Psoas muscle (tissue), 8 donors: ENCODE results near the gene CYP4A11. TPM values are rescaled to one million over a fixed set of nuclear protein-coding genes. Genes with fewer than 3 reads are reported as not detected.
"Not testable (repeated sequence)": the region's sequence is repeated elsewhere in the genome, so short reads cannot be mapped to it uniquely, and the experiment has no call there.

ENCODE experiments used
- ATAC-seq, 4 donors: fragments of 200-7000 bp; cut with Tn5 transposase; one replicate each; pipeline ENCODE4 v1.9.1; 2020; ENCODE audit warnings: moderate library complexity in 3 of 4, mild to moderate bottlenecking in 2 of 4
- DNase-seq, 2 donors: peaks; one replicate each; pipeline ENCODE4 v3.0.0-alpha.2; 2020
- H3K27ac ChIP-seq: fragments of 200-600 bp; one replicate; pipeline ENCODE4 v1.8.0; 2022
- H3K27me3 ChIP-seq, 3 donors: fragments of 200-600 bp in 1 of 3; one replicate each; pipeline versions ENCODE4 v1.6.1 to v1.8.0; 2013 to 2022; ENCODE audit warnings: low read length in 2 of 3, mild to moderate bottlenecking in 2 of 3, moderate library complexity in 1 of 3; ENCODE audit not compliant: insufficient read depth in 3 of 3
- H3K36me3 ChIP-seq, 2 donors: fragments of 200-600 bp in 1 of 2; one replicate each; pipeline versions ENCODE4 v1.6.1 to v1.8.0; 2013 to 2022; ENCODE audit warnings: low read depth in 1 of 2, mild to moderate bottlenecking in 1 of 2, moderate library complexity in 1 of 2; ENCODE audit not compliant: insufficient read depth in 1 of 2
- H3K4me1 ChIP-seq: fragments of 200-600 bp; one replicate; pipeline ENCODE4 v1.8.0; 2022
- H3K4me3 ChIP-seq: fragments of 200-600 bp; one replicate; pipeline ENCODE4 v1.8.0; 2022; ENCODE audit warnings: mild to moderate bottlenecking
- H3K9me3 ChIP-seq: fragments of 200-600 bp; one replicate; pipeline ENCODE4 v1.8.0; 2022
- CTCF ChIP-seq: fragments of 200-600 bp; IDR thresholded peaks from one replicate; pipeline ENCODE4 v1.8.0; 2022; ENCODE audit warnings: antibody characterized with exemption
- WGBS, 3 donors: extraction: QIAGEN DNeasy Blood & Tissue Kit; methylation state at CpG; one replicate each; pipeline versions ENCODE4 v1.1.6 to v1.1.7; 2013; 5-methylcytosine and 5-hydroxymethylcytosine counted together
- intact Hi-C, 2 donors: fragments of 100-400 bp; cut with DNase I; formaldehyde crosslinking; loops; one replicate each; pipeline versions ENCODE4 v1.11.0 to v1.14.2; 2022
- polyA plus RNA-seq, 3 donors: library from polyadenylated mRNA; stranded (reverse); fragments of 200-250 nt; gene quantifications; one replicate each; pipeline ENCODE4 v1.2.3, GENCODE V29; 2013
- total RNA-seq, 4 donors: library from RNA; stranded (reverse); fragmentation: NEBNext Ultra II Directional in 2 of 4; extraction: Animal tissue kit (Norgen Biotek cat#: 25700) in 2 of 4; gene quantifications; one replicate each; pipeline versions ENCODE4 v1.2.1 to v1.2.4, GENCODE V29; 2021 to 2023
- donor health status: healthy with polysubstance abuse.
- donor health status: DM: no; HTN: no; CAD: no; lungs with moderate emphysema.
- donor health status: Bipolar disorder and iron deficiency.
- donor health status: healthy.
- donor health status: DM: yes; HTN: yes; CAD: no.
- donor health status: DM: no; HTN: no; CAD: no.
- donor health status: DM: no; HTN: no; CAD: no.
- donor health status: DM: yes; HTN: yes; CAD: no.

Gene CYP4A11
- total and polyA plus RNA-seq, 7 donors: 0.01 TPM; not detected in 6

- TF ChIP-seq CTCF: no peak
- H3K27me3 ChIP-seq: no peaks in the 10 kb centered on the region
Observed at GRCh38 chr1:46942086-46942485, 810 bp upstream of the CYP4A11 start.

GRCh38 chr1:46940307-46940706 lies 969 bp downstream of the CYP4A11 start:
- Histone ChIP-seq H3K4me3 (no peak overlapping the region), H3K9me3 (no peaks in the 10 kb centered on the region), H3K27ac (no peak overlapping the region), H3K4me1 (no peaks in the 10 kb centered on the region), H3K36me3 (no peaks in the 10 kb centered on the region), H3K27me3 (no peaks in the 10 kb centered on the region)
- 67 to 76% (median 71%) methylated on average over 7 of the region's 7 CpGs for WGBS, 3 donors
- no peak for TF ChIP-seq CTCF
- no peak for DNase-seq
- intact Hi-C loops: no loop called here
- ATAC-seq: no peak

More at GRCh38 chr1:46942086-46942485, 810 bp upstream of the CYP4A11 start:
- H3K9me3 ChIP-seq: no peaks in the 10 kb centered on the region
- H3K27ac ChIP-seq: no peak overlapping the region
- no peak overlapping the region for H3K4me3 ChIP-seq
- ATAC-seq (no peak), DNase-seq (no peak)
- intact Hi-C loops: no loop called here
- no peaks in the 10 kb centered on the region for H3K4me1 ChIP-seq
- H3K36me3 ChIP-seq: no peaks in the 10 kb centered on the region

- no peak overlapping the region for H3K27ac ChIP-seq
- H3K4me1 ChIP-seq: no peaks in the 10 kb centered on the region
- no peaks in the 10 kb centered on the region for H3K27me3 ChIP-seq
- no peak for TF ChIP-seq CTCF
- H3K36me3 ChIP-seq: no peaks in the 10 kb centered on the region
- H3K9me3 ChIP-seq: no peaks in the 10 kb centered on the region
- H3K4me3 ChIP-seq: no peak overlapping the region
- intact Hi-C loops: no loop called here
- DNase-seq (no peak), ATAC-seq (peak in 1 of 4 donors; percentile 52)
- WGBS, 3 donors: 18 to 33% (median 30%) methylated on average over 1 of the region's 1 CpG
Observed at GRCh38 chr1:46937270-46937669, 4.0 kb downstream of the CYP4A11 start.

DNA sequence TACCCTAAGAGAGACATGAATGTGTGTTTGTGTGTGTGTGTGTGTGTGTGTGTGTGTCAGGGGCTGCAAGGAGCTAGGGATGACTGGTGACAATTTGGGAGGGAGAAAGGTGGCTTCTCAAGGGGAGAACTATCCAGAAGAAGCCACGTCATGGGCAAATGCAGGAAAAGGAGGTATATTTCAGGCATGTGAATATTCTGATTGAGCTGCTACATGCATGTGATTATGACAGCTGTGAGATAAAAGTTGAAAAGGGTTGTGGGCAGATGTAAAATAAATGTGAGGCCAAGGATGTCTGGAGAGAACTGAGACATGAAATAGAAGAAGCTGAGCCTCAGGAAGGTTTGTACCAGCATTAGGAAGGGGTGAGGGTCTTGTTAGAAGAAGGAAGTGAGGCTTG lies 4.5 kb downstream of the CYP4A11 start:
- Histone ChIP-seq H3K4me3 (no peak overlapping the region), H3K9me3 (no peaks in the 10 kb centered on the region), H3K27ac (no peak overlapping the region), H3K27me3 (no peaks in the 10 kb centered on the region), H3K36me3 (no peaks in the 10 kb centered on the region), H3K4me1 (no peaks in the 10 kb centered on the region)
- ATAC-seq (no peak), DNase-seq (no peak)
- no peak for TF ChIP-seq CTCF
- intact Hi-C loops: no loop called here
- 48 to 63% (median 62%) methylated on average over 1 of the region's 1 CpG for WGBS, 3 donors

GRCh38 chr1:46934852-46935251 lies 6.4 kb downstream of the CYP4A11 start:
- peak in 1 of 4 donors; percentile 62 for ATAC-seq
- H3K27me3 ChIP-seq, H3K4me3 ChIP-seq, H3K27ac ChIP-seq, DNase-seq, intact Hi-C loops, H3K36me3 ChIP-seq, H3K4me1 ChIP-seq, H3K9me3 ChIP-seq: not testable (repeated sequence)
- TF ChIP-seq CTCF: peak; percentile 34
- 20 to 33% (median 27%) methylated on average over 7 to 8 of the region's 8 CpGs for WGBS, 3 donors

GRCh38 chr1:46932020-46932419 lies 9.3 kb downstream of the CYP4A11 start:
- intact Hi-C loops, H3K27me3 ChIP-seq, H3K36me3 ChIP-seq, DNase-seq, ATAC-seq, H3K4me3 ChIP-seq, H3K27ac ChIP-seq, H3K4me1 ChIP-seq, H3K9me3 ChIP-seq: not testable (repeated sequence)
- 43 to 59% (median 54%) methylated on average over 2 of the region's 2 CpGs for WGBS, 3 donors
